CD14-positive monocyte (primary cell): ENCODE measurements around the gene DTL. TPM values are rescaled to one million over a fixed set of nuclear protein-coding genes. Genes with fewer than 3 reads are reported as not detected.

Experiments
- DNase-seq, 3 donors: peaks; one replicate each; pipeline ENCODE4 v3.0.0-alpha.2; 2011 to 2022
- H2AFZ ChIP-seq: 2 replicates; pipeline ENCODE4 v1.6.0; 2012; ENCODE audit warnings: mild to moderate bottlenecking, low read depth, low read length, inconsistent platforms; ENCODE audit not compliant: insufficient read depth, poor library complexity, severe bottlenecking
- H3K27ac ChIP-seq, 2 donors: 1 replicate in 1 of 2; 2 replicates in 1 of 2; pipeline ENCODE4 v1.5.1; 2012 to 2013; ENCODE audit warnings: low read length in 2 of 2, control low read depth in 1 of 2, inconsistent platforms in 1 of 2, low read depth in 1 of 2, mild to moderate bottlenecking in 1 of 2
- H3K27me3 ChIP-seq, 2 donors: one replicate each; pipeline versions ENCODE4 v1.6.0 to v1.6.1; 2011 to 2013; ENCODE audit warnings: low read length in 2 of 2; ENCODE audit not compliant: control insufficient read depth in 2 of 2, insufficient read depth in 2 of 2
- H3K36me3 ChIP-seq, 2 donors: replicated peaks in 1 of 2; 1 replicate in 1 of 2; 2 replicates in 1 of 2; pipeline versions ENCODE4 v1.5.1 to v1.6.1; 2012 to 2013; ENCODE audit warnings: low read length in 2 of 2, control low read depth in 1 of 2, inconsistent platforms in 1 of 2, mild to moderate bottlenecking in 1 of 2; ENCODE audit not compliant: insufficient read depth in 2 of 2, control insufficient read depth in 1 of 2
- H3K4me1 ChIP-seq, 2 donors: 1 replicate in 1 of 2; 2 replicates in 1 of 2; pipeline versions ENCODE4 v1.5.1 to v1.6.1; 2012 to 2013; ENCODE audit warnings: low read length in 2 of 2, control low read depth in 1 of 2, inconsistent platforms in 1 of 2, mild to moderate bottlenecking in 1 of 2, moderate library complexity in 1 of 2; ENCODE audit not compliant: insufficient read depth in 2 of 2, control insufficient read depth in 1 of 2
- H3K4me2 ChIP-seq: replicated peaks from 2 replicates; pipeline ENCODE3; 2012; ENCODE audit warnings: low read length, moderate library complexity, mild to moderate bottlenecking; ENCODE audit not compliant: poor library complexity, severe bottlenecking; ENCODE audit errors: extremely low read depth
- H3K4me3 ChIP-seq, 3 experiments: fragments of 200-600 bp in 1 of 3; sonication (generic) in 1 of 3; replicated peaks in 1 of 3; 1 replicate in 2 of 3; 2 replicates in 1 of 3; pipeline ENCODE4 v1.5.1; 2011 to 2013; ENCODE audit warnings: low read length in 3 of 3, mild to moderate bottlenecking in 3 of 3, control low read depth in 2 of 3, low read depth in 2 of 3, inconsistent platforms in 1 of 3, moderate library complexity in 1 of 3
- H3K79me2 ChIP-seq: 2 replicates; pipeline ENCODE4 v1.6.0; 2012; ENCODE audit warnings: mild to moderate bottlenecking, control low read depth, inconsistent platforms, low read length, moderate library complexity; ENCODE audit not compliant: insufficient read depth
- H3K9ac ChIP-seq: 2 replicates; pipeline ENCODE4 v1.6.0; 2017; ENCODE audit warnings: low read length, mild to moderate bottlenecking; ENCODE audit not compliant: insufficient read depth, poor library complexity, severe bottlenecking
- H3K9me3 ChIP-seq, 2 donors: replicated peaks in 1 of 2; 1 replicate in 1 of 2; 2 replicates in 1 of 2; pipeline versions ENCODE4 v1.5.1 to v1.6.1; 2012 to 2013; ENCODE audit warnings: low read length in 2 of 2, control low read depth in 1 of 2; ENCODE audit not compliant: control insufficient read depth in 1 of 2, insufficient read depth in 1 of 2
- H4K20me1 ChIP-seq: 2 replicates; pipeline ENCODE4 v1.6.0; 2012; ENCODE audit warnings: mild to moderate bottlenecking, low read length, control low read depth, moderate library complexity; ENCODE audit not compliant: insufficient read depth
- H3K27ac Mint-ChIP-seq, 7 donors: one replicate each; pipeline ENCODE4 v1.8.0; 2020; ENCODE audit warnings: mild to moderate bottlenecking in 7 of 7, mixed read lengths in 7 of 7, moderate library complexity in 6 of 7, inconsistent platforms in 2 of 7
- H3K27me3 Mint-ChIP-seq, 3 donors: one replicate each; pipeline ENCODE4 v1.8.0; 2021 to 2022; ENCODE audit warnings: low read depth in 3 of 3, mild to moderate bottlenecking in 3 of 3, mixed read lengths in 3 of 3, moderate library complexity in 3 of 3, inconsistent platforms in 1 of 3
- H3K36me3 Mint-ChIP-seq, 2 donors: one replicate each; pipeline ENCODE4 v1.8.0; 2020; ENCODE audit warnings: mixed read lengths in 2 of 2, inconsistent platforms in 1 of 2, mild to moderate bottlenecking in 1 of 2
- H3K4me1 Mint-ChIP-seq: one replicate; pipeline ENCODE4 v1.8.0; 2020; ENCODE audit warnings: mild to moderate bottlenecking, mixed read lengths
- H3K4me3 Mint-ChIP-seq, 2 donors: one replicate each; pipeline ENCODE4 v1.8.0; 2020; ENCODE audit warnings: mild to moderate bottlenecking in 2 of 2, mixed read lengths in 2 of 2, moderate library complexity in 1 of 2
- H3K9me3 Mint-ChIP-seq, 7 donors: one replicate each; pipeline ENCODE4 v1.8.0; 2020 to 2022; ENCODE audit warnings: mixed read lengths in 7 of 7, mild to moderate bottlenecking in 6 of 7, moderate library complexity in 6 of 7, inconsistent platforms in 2 of 7
- CTCF ChIP-seq: fragments of 200-600 bp; IDR thresholded peaks from one replicate; pipeline ENCODE4 v1.8.0; 2022; ENCODE audit warnings: antibody characterized with exemption, mild to moderate bottlenecking
- WGBS: methylation state at CpG from one replicate; pipeline ENCODE4 v1.1.5; 2013; ENCODE audit warnings: missing lambda C conversion rate; ENCODE audit not compliant: insufficient coverage; 5-methylcytosine and 5-hydroxymethylcytosine counted together
- intact Hi-C, 2 donors: fragments of 100-400 bp; cut with micrococcal nuclease; formaldehyde crosslinking; loops; one replicate each; pipeline versions ENCODE4 v1.15.0 to v1.15.1; 2023
- polyA plus RNA-seq, 3 donors: library from polyadenylated mRNA; depleted of rRNA in 1 of 3; unstranded in 2 of 3; stranded (reverse) in 1 of 3; fragments of 300-500 nt in 2 of 3; fragments of >200 nt in 1 of 3; fragmentation: Illumina TruSeq in 2 of 3; gene quantifications; 1 replicate in 2 of 3; 2 replicates in 1 of 3; pipeline ENCODE4 v1.2.3, GENCODE V29; 2012 to 2021

DTL gene
- polyA plus RNA-seq, 3 donors, result not detected

- TF ChIP-seq CTCF, result no peak
- H2AFZ ChIP-seq, result no peak overlapping the region
Observed at GRCh38 chr1:212142883-212143530, 107.5 kb downstream of the DTL start.

GRCh38 chr1:212147581-212148033, 112.1 kb downstream of the DTL start:
- H3K27ac Mint-ChIP-seq, result peak overlapping the region in 1 of 7 donors; percentile 53
- no peak overlapping the region for H3K9ac ChIP-seq

More at GRCh38 chr1:212142883-212143530, 107.5 kb downstream of the DTL start:
- Histone ChIP-seq H3K4me3 (no peak overlapping the region), H3K4me2 (no peak overlapping the region), H3K4me1 (no peaks in the 10 kb centered on the region), H3K36me3 (no peaks in the 10 kb centered on the region), H3K9ac (no peak overlapping the region), H3K79me2 (no peaks in the 10 kb centered on the region), H4K20me1 (no peaks in the 10 kb centered on the region), H3K27ac (no peak overlapping the region), H3K9me3 (no peaks in the 10 kb centered on the region), H3K27me3 (no peaks in the 10 kb centered on the region)
- peaks cover 0 to 2% (median 0%) of the 10 kb centered on the region in 3 donors for H3K27me3 Mint-ChIP-seq
- peaks cover 5 to 9% of the 10 kb centered on the region in 2 donors for H3K36me3 Mint-ChIP-seq
- WGBS, result 100% methylated on average over 2 of the region's 2 CpGs
- no peak overlapping the region for H3K27ac Mint-ChIP-seq
- intact Hi-C loops, result no loop called here
- no peak overlapping the region for H3K4me3 Mint-ChIP-seq
- no peak for DNase-seq
- H3K4me1 Mint-ChIP-seq, result no peaks in the 10 kb centered on the region
- peaks cover 0 to 5% (median 2%) of the 10 kb centered on the region in 7 donors for H3K9me3 Mint-ChIP-seq

More at GRCh38 chr1:212147581-212148033, 112.1 kb downstream of the DTL start:
- DNase-seq, result no peak
- Mint-ChIP-seq H3K27me3 (peaks cover 0 to 2% (median 0%) of the 10 kb centered on the region in 3 donors), H3K4me1 (peaks cover 6% of the 10 kb centered on the region), H3K36me3 (peaks cover 0 to 3% of the 10 kb centered on the region in 2 donors), H3K4me3 (no peak overlapping the region), H3K9me3 (peaks cover 0 to 5% (median 1%) of the 10 kb centered on the region in 7 donors)
- no peak overlapping the region for H3K4me3 ChIP-seq
- intact Hi-C loops, result no loop called here
- H3K9me3 ChIP-seq, result no peaks in the 10 kb centered on the region
- H2AFZ ChIP-seq, result peak overlapping the region; percentile 46
- H4K20me1 ChIP-seq, result no peaks in the 10 kb centered on the region
- no peaks in the 10 kb centered on the region for H3K36me3 ChIP-seq
- TF ChIP-seq CTCF, result no peak
- H3K27me3 ChIP-seq, result no peaks in the 10 kb centered on the region
- H3K4me2 ChIP-seq, result no peak overlapping the region
- no peaks in the 10 kb centered on the region for H3K79me2 ChIP-seq
- 80% methylated on average over 1 of the region's 7 CpGs for WGBS
- no peak overlapping the region for H3K27ac ChIP-seq
- peaks cover 3 to 10% of the 10 kb centered on the region in 2 donors for H3K4me1 ChIP-seq
